ENCODE data around the gene LPCAT2.

Gene LPCAT2

GRCh38 chr16:55508941-55509931, at the start of gene LPCAT2:
TSS of gene LPCAT2 (plus strand) at chr16:55509072. CDS start at chr16:55509182, 110 bp downstream.
- DNase-seq: peak; percentile 87

GRCh38 chr16:55462241-55462640, 46.6 kb upstream of the LPCAT2 start:
- DNase-seq: no peak

GRCh38 chr16:55464375-55464774, 44.5 kb upstream of the LPCAT2 start:
- peak; percentile 39 for DNase-seq

- peak; percentile 91 for DNase-seq
These were observed 43.6 kb upstream of the LPCAT2 start for GRCh38 chr16:55465077-55465896.

GRCh38 chr16:55466209-55466608, 42.7 kb upstream of the LPCAT2 start:
- no peak for DNase-seq

GRCh38 chr16:55467898-55468297, 41.0 kb upstream of the LPCAT2 start:
- DNase-seq: no peak

- no peak for DNase-seq
These were observed 40.4 kb upstream of the LPCAT2 start for GRCh38 chr16:55468352-55468990.

GRCh38 chr16:55469821-55470532, 38.9 kb upstream of the LPCAT2 start:
- DNase-seq: no peak

- no peak for DNase-seq
These were observed 38.1 kb upstream of the LPCAT2 start for GRCh38 chr16:55470533-55471371.

GRCh38 chr16:55471448-55472097, 37.3 kb upstream of the LPCAT2 start:
- no peak for DNase-seq

GRCh38 chr16:55473587-55473986, 35.3 kb upstream of the LPCAT2 start:
- no peak for DNase-seq

GRCh38 chr16:55474821-55475220, 34.1 kb upstream of the LPCAT2 start:
- DNase-seq: no peak

- DNase-seq: no peak
These were observed 33.0 kb upstream of the LPCAT2 start for GRCh38 chr16:55475919-55476318.

GRCh38 chr16:55476625-55477533, 32.0 kb upstream of the LPCAT2 start:
- DNase-seq: no peak

GRCh38 chr16:55477736-55478135, 31.1 kb upstream of the LPCAT2 start:
- no peak for DNase-seq

- DNase-seq: peak; percentile 62
These were observed 29.9 kb upstream of the LPCAT2 start, which contains the start of gene MMP2 for GRCh38 chr16:55478827-55479429. TSS of gene MMP2 (plus strand) at chr16:55479198. CDS start at chr16:55479480, 282 bp downstream.

- peak; percentile 62 for DNase-seq
These were observed 29.3 kb upstream of the LPCAT2 start for GRCh38 chr16:55479430-55480140.

GRCh38 chr16:55480228-55480655, 28.6 kb upstream of the LPCAT2 start:
- DNase-seq: peak; percentile 17

Measured in NCI-H1105 (cell line).